HepG2 (cell line): ENCODE measurements around the gene CLMP. TPM values are rescaled to one million over a fixed set of nuclear protein-coding genes. Genes with fewer than 3 reads are reported as not detected.

Source experiments
- ATAC-seq: fragments of 200-7000 bp; cut with Tn5 transposase; 3 replicates; pipeline ENCODE4 v1.9.1; 2020; ENCODE audit warnings: mild to moderate bottlenecking, moderate library complexity
- BruUV-seq: library from RNA; stranded (reverse); fragments of 400-500 nt; replicated peaks from 2 replicates; lab custom pipeline; 2021; lab: Mats Ljungman, UMichigan
- CTCF ChIA-PET: fragments of 300-600 bp; formaldehyde crosslinking; extraction: SDS; loops from one replicate; lab custom pipeline; 2021; ENCODE audit warnings: low total read pairs, inconsistent platforms, low intra/inter-chr PET ratio; lab: Yijun Ruan, JAX
- POLR2A ChIA-PET: fragments of 350-600 bp; sonication (Branson Sonifier 250); formaldehyde crosslinking; loops from one replicate; lab custom pipeline; 2020; ENCODE audit warnings: antibody characterized with exemption, inconsistent platforms; lab: Yijun Ruan, JAX
- DNase-seq: peaks from one replicate; pipeline ENCODE4 v3.0.0-alpha.2; 2015; ENCODE audit warnings: low spot score
- FAIRE-seq: peaks from 3 replicates; lab custom pipeline; 2011; peaks lifted over from hg19 to GRCh38; lab: Jason Lieb, UNC
- H2AFZ ChIP-seq: one replicate; pipeline ENCODE4 v1.6.1; 2011; ENCODE audit warnings: low read length, inconsistent platforms
- H3K27ac ChIP-seq: fragments of 300-600 bp; 3 replicates; pipeline ENCODE4 v1.8.0; 2011; ENCODE audit warnings: mixed run types, mild to moderate bottlenecking, mixed read lengths, low read length, inconsistent platforms; ENCODE audit not compliant: insufficient read depth; ENCODE audit errors: extremely low read length
- H3K27me3 ChIP-seq, 2 experiments: fragments of 200-600 bp in 1 of 2; 2 replicates in 1 of 2; 3 replicates in 1 of 2; pipeline versions ENCODE4 v1.6.0 to v1.8.0; 2011; ENCODE audit warnings: low read length in 2 of 2, mild to moderate bottlenecking in 2 of 2, moderate library complexity in 2 of 2, inconsistent platforms in 1 of 2; ENCODE audit not compliant: insufficient read depth in 2 of 2, control insufficient read depth in 1 of 2
- H3K36me3 ChIP-seq, 2 experiments: fragments of 200-600 bp in 1 of 2; replicated peaks in 1 of 2; 2 replicates in 1 of 2; 3 replicates in 1 of 2; pipeline versions ENCODE4 v1.5.1 to v1.8.0; 2011; ENCODE audit warnings: low read length in 2 of 2, inconsistent platforms in 1 of 2; ENCODE audit not compliant: insufficient read depth in 2 of 2, control insufficient read depth in 1 of 2
- H3K4me1 ChIP-seq: 2 replicates; pipeline ENCODE4 v1.5.1; 2012; ENCODE audit warnings: low read length, inconsistent platforms; ENCODE audit not compliant: insufficient read depth
- H3K4me2 ChIP-seq: 2 replicates; pipeline ENCODE4 v1.6.0; 2011; ENCODE audit warnings: low read depth, low read length, inconsistent platforms
- H3K4me3 ChIP-seq, 3 experiments: fragments of 200-600 bp in 1 of 3; sonication (generic), shearing (Covaris generic) in 1 of 3; replicated peaks in 1 of 3; 2 replicates each; pipeline ENCODE4 v1.5.1; 2011 to 2016; ENCODE audit warnings: low read length in 3 of 3, inconsistent platforms in 2 of 3, low read depth in 2 of 3, mild to moderate bottlenecking in 2 of 3, control low read depth in 1 of 3, mixed read lengths in 1 of 3; ENCODE audit not compliant: insufficient read depth in 1 of 3
- H3K79me2 ChIP-seq: one replicate; pipeline ENCODE4 v1.6.1; 2011; ENCODE audit warnings: low read length, inconsistent platforms; ENCODE audit not compliant: insufficient read depth
- H3K9ac ChIP-seq: 2 replicates; pipeline ENCODE4 v1.6.0; 2011; ENCODE audit warnings: mild to moderate bottlenecking, low read depth, low read length, inconsistent platforms; ENCODE audit not compliant: insufficient read depth
- H3K9me3 ChIP-seq: 2 replicates; pipeline ENCODE4 v1.5.1; 2012; ENCODE audit warnings: mild to moderate bottlenecking, low read length
- H4K20me1 ChIP-seq: 2 replicates; pipeline ENCODE4 v1.6.0; 2011; ENCODE audit warnings: inconsistent platforms, mild to moderate bottlenecking, low read length, moderate library complexity; ENCODE audit not compliant: insufficient read depth
- CCDC6 ChIP-seq: sonication (generic); formaldehyde crosslinking; IDR thresholded peaks from 2 replicates; pipeline ENCODE4 v1.8.1; 2022; ENCODE audit warnings: mild to moderate bottlenecking, missing genetic modification reagents, moderate library complexity
- KAT2B ChIP-seq: fragments of 150-350 bp; IDR thresholded peaks from 2 replicates; pipeline ENCODE4 v1.6.1; 2014; ENCODE audit warnings: low read depth, low read length, borderline replicate concordance
- POLR2A ChIP-seq, 2 experiments: IDR thresholded peaks; 2 replicates each; pipeline ENCODE4 v1.6.1; 2011; ENCODE audit warnings: low read depth in 2 of 2, low read length in 2 of 2, mild to moderate bottlenecking in 1 of 2, moderate library complexity in 1 of 2; ENCODE audit not compliant: insufficient read depth in 1 of 2
- TAF1 ChIP-seq: sonication (generic); formaldehyde crosslinking; IDR thresholded peaks from 2 replicates; pipeline ENCODE4 v1.4.0; 2020; ENCODE audit warnings: missing genetic modification reagents
- ZNF766 ChIP-seq: sonication (generic); formaldehyde crosslinking; IDR thresholded peaks from 2 replicates; pipeline ENCODE4 v1.5.0; 2020; ENCODE audit warnings: missing genetic modification reagents, borderline replicate concordance
- WGBS: methylation state at CpG from one replicate; pipeline ENCODE4 v1.1.6; 2017; ENCODE audit warnings: low lambda C conversion rate; 5-methylcytosine and 5-hydroxymethylcytosine counted together
- in situ Hi-C: cut with HindIII; loops from 2 replicates; pipeline ENCODE4 v1.10.0; 2017; ENCODE audit warnings: low pct_unique_long_range_greater_than_20kb; ENCODE audit not compliant: extremely low pct_ligation_motif_present
- intact Hi-C: fragments of 100-400 bp; cut with micrococcal nuclease; formaldehyde crosslinking; loops from one replicate; pipeline ENCODE4 v1.10.0; 2022; ENCODE audit not compliant: unreplicated experiment
- polyA plus RNA-seq, 8 experiments: library from polyadenylated mRNA; depleted of rRNA in 3 of 8; stranded (reverse) in 7 of 8; unstranded in 1 of 8; fragments of >200 nt; fragmentation: Illumina TruSeq in 4 of 8; extraction: Trizol in 4 of 8; gene quantifications; 2 replicates each; pipeline versions ENCODE4 v1.2.1 to v1.2.3, GENCODE V29; 2011 to 2016; ENCODE audit warnings: low read depth in 4 of 8, missing spikeins in 1 of 8, mixed read lengths in 1 of 8; ENCODE audit not compliant: insufficient read depth in 1 of 8
- total RNA-seq, 5 experiments: library from RNA; depleted of rRNA; stranded (reverse); fragments of >200 nt; fragmentation: Illumina TruSeq; extraction: Trizol; gene quantifications; 2 replicates each; pipeline ENCODE4 v1.2.3, GENCODE V29; 2016; ENCODE audit warnings: low read depth in 1 of 5
- TF ChIP-seq, protein P1 (sequence below): sonication (generic); formaldehyde crosslinking; IDR thresholded peaks from one replicate; pipeline ENCODE4 v1.5.1; 2020; ENCODE audit warnings: mild to moderate bottlenecking, missing genetic modification reagents; ENCODE audit errors: not compliant biosample characterization
- TF ChIP-seq, protein P2 (sequence below): sonication (generic); formaldehyde crosslinking; IDR thresholded peaks from 2 replicates; pipeline ENCODE4 v1.4.0; 2020; ENCODE audit warnings: missing genetic modification reagents
- TF ChIP-seq, protein P3 (sequence below): sonication (generic); formaldehyde crosslinking; IDR thresholded peaks from 2 replicates; pipeline ENCODE4 v1.4.0; 2020; ENCODE audit warnings: missing genetic modification reagents

The CLMP gene
- total and polyA plus RNA-seq, 2 of the 13 experiments (the other 11 are each of a cell fraction or from before 2014, with no cell fraction given) = not detected

DNA sequence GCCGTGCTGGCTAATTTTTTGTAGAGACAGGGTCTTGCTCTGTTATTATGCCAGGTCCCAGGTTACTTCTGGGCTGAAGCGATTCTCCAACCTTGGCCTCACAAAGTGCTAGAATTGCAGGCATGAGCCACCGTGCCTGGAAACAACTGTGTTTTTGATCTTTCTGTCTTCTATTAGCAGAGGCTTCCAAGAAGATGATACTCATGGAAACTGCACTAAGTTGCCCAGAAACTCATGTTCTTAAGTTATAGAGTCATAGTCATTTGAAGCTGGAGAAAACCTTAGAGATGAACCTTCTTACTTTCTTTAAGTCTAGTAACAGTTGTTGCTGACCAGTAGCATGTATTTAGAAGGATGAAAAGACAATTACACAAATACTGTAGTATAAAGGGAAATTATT, 96.1 kb downstream of the CLMP start:
- Histone ChIP-seq H2AFZ (no peak overlapping the region), H3K27me3 (peaks cover 0 to 12% of the 10 kb centered on the region in 2 experiments; a peak in 3 of 5 replicates), H3K79me2 (no peaks in the 10 kb centered on the region), H3K4me3 (no peak overlapping the region), H3K27ac (no peak overlapping the region), H3K4me1 (no peaks in the 10 kb centered on the region), H3K4me2 (no peak overlapping the region), H4K20me1 (no peaks in the 10 kb centered on the region), H3K36me3 (no peaks in the 10 kb centered on the region), H3K9ac (no peak overlapping the region), H3K9me3 (no peaks in the 10 kb centered on the region)
- intact Hi-C loops = no loop called here
- ChIA-PET CTCF (no interaction called here), POLR2A (no interaction called here)
- in situ Hi-C loops = no loop called here
- FAIRE-seq (no peak), DNase-seq (no peak), ATAC-seq (no peak)
- no TSS peak for BruUV-seq
- TF ChIP-seq ZNF766 (CRISPR knock-in tag) (no peak), POLR2A (IDR thresholded peaks at IDR 0.05; ENCODE audit: insufficient read depth in 1 of 2, low read depth in 2 of 2, low read length in 2 of 2) (no peak), TAF1 (no peak), KAT2B (no peak), CCDC6 (no peak)
- TF ChIP-seq, protein P1, sequence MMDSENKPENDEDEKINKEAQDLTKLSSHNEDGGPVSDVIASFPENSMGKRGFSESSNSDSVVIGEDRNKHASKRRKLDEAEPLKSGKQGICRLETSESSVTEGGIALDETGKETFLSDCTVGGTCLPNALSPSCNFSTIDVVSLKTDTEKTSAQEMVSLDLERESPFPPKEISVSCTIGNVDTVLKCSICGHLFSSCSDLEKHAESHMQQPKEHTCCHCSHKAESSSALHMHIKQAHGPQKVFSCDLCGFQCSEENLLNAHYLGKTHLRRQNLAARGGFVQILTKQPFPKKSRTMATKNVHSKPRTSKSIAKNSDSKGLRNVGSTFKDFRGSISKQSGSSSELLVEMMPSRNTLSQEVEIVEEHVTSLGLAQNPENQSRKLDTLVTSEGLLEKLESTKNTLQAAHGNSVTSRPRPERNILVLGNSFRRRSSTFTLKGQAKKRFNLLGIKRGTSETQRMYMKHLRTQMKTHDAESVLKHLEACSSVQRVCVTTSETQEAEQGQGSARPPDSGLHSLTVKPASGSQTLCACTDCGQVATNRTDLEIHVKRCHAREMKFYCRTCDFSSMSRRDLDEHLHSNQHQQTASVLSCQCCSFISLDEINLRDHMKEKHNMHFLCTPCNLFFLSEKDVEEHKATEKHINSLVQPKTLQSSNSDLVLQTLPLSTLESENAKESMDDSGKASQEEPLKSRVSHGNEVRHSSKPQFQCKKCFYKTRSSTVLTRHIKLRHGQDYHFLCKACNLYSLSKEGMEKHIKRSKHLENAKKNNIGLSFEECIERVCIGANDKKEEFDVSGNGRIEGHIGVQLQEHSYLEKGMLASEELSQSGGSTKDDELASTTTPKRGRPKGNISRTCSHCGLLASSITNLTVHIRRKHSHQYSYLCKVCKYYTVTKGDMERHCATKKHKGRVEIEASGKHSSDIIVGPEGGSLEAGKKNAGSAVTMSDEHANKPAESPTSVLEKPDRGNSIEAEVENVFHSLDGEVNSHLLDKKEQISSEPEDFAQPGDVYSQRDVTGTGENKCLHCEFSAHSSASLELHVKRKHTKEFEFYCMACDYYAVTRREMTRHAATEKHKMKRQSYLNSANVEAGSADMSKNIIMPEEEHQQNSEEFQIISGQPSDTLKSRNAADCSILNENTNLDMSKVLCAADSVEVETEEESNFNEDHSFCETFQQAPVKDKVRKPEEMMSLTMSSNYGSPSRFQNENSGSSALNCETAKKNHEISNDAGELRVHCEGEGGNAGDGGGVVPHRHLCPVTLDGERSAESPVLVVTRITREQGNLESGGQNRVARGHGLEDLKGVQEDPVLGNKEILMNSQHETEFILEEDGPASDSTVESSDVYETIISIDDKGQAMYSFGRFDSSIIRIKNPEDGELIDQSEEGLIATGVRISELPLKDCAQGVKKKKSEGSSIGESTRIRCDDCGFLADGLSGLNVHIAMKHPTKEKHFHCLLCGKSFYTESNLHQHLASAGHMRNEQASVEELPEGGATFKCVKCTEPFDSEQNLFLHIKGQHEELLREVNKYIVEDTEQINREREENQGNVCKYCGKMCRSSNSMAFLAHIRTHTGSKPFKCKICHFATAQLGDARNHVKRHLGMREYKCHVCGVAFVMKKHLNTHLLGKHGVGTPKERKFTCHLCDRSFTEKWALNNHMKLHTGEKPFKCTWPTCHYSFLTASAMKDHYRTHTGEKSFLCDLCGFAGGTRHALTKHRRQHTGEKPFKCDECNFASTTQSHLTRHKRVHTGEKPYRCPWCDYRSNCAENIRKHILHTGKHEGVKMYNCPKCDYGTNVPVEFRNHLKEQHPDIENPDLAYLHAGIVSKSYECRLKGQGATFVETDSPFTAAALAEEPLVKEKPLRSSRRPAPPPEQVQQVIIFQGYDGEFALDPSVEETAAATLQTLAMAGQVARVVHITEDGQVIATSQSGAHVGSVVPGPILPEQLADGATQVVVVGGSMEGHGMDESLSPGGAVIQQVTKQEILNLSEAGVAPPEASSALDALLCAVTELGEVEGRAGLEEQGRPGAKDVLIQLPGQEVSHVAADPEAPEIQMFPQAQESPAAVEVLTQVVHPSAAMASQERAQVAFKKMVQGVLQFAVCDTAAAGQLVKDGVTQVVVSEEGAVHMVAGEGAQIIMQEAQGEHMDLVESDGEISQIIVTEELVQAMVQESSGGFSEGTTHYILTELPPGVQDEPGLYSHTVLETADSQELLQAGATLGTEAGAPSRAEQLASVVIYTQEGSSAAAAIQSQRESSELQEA (CRISPR knock-in tag) = no peak
- TF ChIP-seq, protein P2, sequence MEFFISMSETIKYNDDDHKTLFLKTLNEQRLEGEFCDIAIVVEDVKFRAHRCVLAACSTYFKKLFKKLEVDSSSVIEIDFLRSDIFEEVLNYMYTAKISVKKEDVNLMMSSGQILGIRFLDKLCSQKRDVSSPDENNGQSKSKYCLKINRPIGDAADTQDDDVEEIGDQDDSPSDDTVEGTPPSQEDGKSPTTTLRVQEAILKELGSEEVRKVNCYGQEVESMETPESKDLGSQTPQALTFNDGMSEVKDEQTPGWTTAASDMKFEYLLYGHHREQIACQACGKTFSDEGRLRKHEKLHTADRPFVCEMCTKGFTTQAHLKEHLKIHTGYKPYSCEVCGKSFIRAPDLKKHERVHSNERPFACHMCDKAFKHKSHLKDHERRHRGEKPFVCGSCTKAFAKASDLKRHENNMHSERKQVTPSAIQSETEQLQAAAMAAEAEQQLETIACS (CRISPR knock-in tag) = no peak
- TF ChIP-seq, protein P3, sequence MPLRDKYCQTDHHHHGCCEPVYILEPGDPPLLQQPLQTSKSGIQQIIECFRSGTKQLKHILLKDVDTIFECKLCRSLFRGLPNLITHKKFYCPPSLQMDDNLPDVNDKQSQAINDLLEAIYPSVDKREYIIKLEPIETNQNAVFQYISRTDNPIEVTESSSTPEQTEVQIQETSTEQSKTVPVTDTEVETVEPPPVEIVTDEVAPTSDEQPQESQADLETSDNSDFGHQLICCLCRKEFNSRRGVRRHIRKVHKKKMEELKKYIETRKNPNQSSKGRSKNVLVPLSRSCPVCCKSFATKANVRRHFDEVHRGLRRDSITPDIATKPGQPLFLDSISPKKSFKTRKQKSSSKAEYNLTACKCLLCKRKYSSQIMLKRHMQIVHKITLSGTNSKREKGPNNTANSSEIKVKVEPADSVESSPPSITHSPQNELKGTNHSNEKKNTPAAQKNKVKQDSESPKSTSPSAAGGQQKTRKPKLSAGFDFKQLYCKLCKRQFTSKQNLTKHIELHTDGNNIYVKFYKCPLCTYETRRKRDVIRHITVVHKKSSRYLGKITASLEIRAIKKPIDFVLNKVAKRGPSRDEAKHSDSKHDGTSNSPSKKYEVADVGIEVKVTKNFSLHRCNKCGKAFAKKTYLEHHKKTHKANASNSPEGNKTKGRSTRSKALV (CRISPR knock-in tag) = no peak
- 19% methylated on average over 3 of the region's 3 CpGs for WGBS
